Measurements from ENCODE around the gene CASS4.
A peak's percentile ranks its signal among the peaks of the same experiment; 100 is the strongest.
"Not testable (repeated sequence)": the region's sequence is repeated elsewhere in the genome, so short reads cannot be mapped to it uniquely, and the experiment has no call there.

The CASS4 gene

GRCh38 chr20:56400001-56400640 lies 11.9 kb upstream of the CASS4 start:
- H3K9ac ChIP-seq (ENCODE audit: low read depth, low read length, poor library complexity, severe bottlenecking) = peak overlapping the region; percentile 19
- peaks cover 16% of the 10 kb centered on the region for H3K4me1 ChIP-seq (ENCODE audit: insufficient read depth, low read length, poor library complexity, severe bottlenecking)
- H3K79me2 ChIP-seq (ENCODE audit: insufficient read depth, low read length) = peaks cover 63% of the 10 kb centered on the region
- H3K9me2 ChIP-seq (replicated peaks; ENCODE audit: low read depth, low read length) = no peaks in the 10 kb centered on the region
- no peak for TF ChIP-seq EZH2phosphoT487 (IDR thresholded peaks at IDR 0.05; ENCODE audit: borderline replicate concordance)
- TF ChIP-seq CTCF (conservative IDR thresholded peaks at IDR 0.05; ENCODE audit: low read length) = peak; percentile 92
- peaks cover 41% of the 10 kb centered on the region for H4K20me1 ChIP-seq (ENCODE audit: insufficient read depth, low read length, poor library complexity, severe bottlenecking)
- H2AFZ ChIP-seq (ENCODE audit: low read length) = no peak overlapping the region
- no peaks in the 10 kb centered on the region for H3K9me3 ChIP-seq (ENCODE audit: insufficient read depth, low read depth, low read length)
- peak overlapping the region; percentile 64 for H3K4me2 ChIP-seq (ENCODE audit: low read depth, low read length, poor library complexity, severe bottlenecking)
- H3K27me3 ChIP-seq (ENCODE audit: insufficient read depth, low read length, poor library complexity, severe bottlenecking) = no peaks in the 10 kb centered on the region
- H3K4me3 ChIP-seq (ENCODE audit: low read length, poor library complexity, severe bottlenecking) = peak overlapping the region; percentile 55
- peaks cover 78% of the 10 kb centered on the region for H3K36me3 ChIP-seq (ENCODE audit: insufficient read depth, low read length)
- H3F3A ChIP-seq (ENCODE audit: low read depth) = no peaks in the 10 kb centered on the region

GRCh38 chr20:56403465-56403864 lies 8.6 kb upstream of the CASS4 start:
- no peak for TF ChIP-seq EZH2phosphoT487 (IDR thresholded peaks at IDR 0.05; ENCODE audit: borderline replicate concordance)
- H3K36me3 ChIP-seq (ENCODE audit: insufficient read depth, low read length) = peaks cover 69% of the 10 kb centered on the region
- no peaks in the 10 kb centered on the region for H3K9me3 ChIP-seq (ENCODE audit: insufficient read depth, low read depth, low read length)
- H4K20me1 ChIP-seq (ENCODE audit: insufficient read depth, low read length, poor library complexity, severe bottlenecking) = peaks cover 36% of the 10 kb centered on the region
- H2AFZ ChIP-seq (ENCODE audit: low read length) = no peak overlapping the region
- no peak overlapping the region for H3K4me2 ChIP-seq (ENCODE audit: low read depth, low read length, poor library complexity, severe bottlenecking)
- H3K9me2 ChIP-seq (replicated peaks; ENCODE audit: low read depth, low read length) = no peaks in the 10 kb centered on the region
- no peak overlapping the region for H3K4me3 ChIP-seq (ENCODE audit: low read length, poor library complexity, severe bottlenecking)
- no peak overlapping the region for H3K9ac ChIP-seq (ENCODE audit: low read depth, low read length, poor library complexity, severe bottlenecking)
- no peaks in the 10 kb centered on the region for H3K27me3 ChIP-seq (ENCODE audit: insufficient read depth, low read length, poor library complexity, severe bottlenecking)
- peaks cover 11% of the 10 kb centered on the region for H3K4me1 ChIP-seq (ENCODE audit: insufficient read depth, low read length, poor library complexity, severe bottlenecking)
- peaks cover 55% of the 10 kb centered on the region for H3K79me2 ChIP-seq (ENCODE audit: insufficient read depth, low read length)
- no peaks in the 10 kb centered on the region for H3F3A ChIP-seq (ENCODE audit: low read depth)

- H3K4me3 ChIP-seq (ENCODE audit: low read length, poor library complexity, severe bottlenecking); H3F3A ChIP-seq (ENCODE audit: low read depth); H3K9me3 ChIP-seq (ENCODE audit: insufficient read depth, low read depth, low read length); H3K9ac ChIP-seq (ENCODE audit: low read depth, low read length, poor library complexity, severe bottlenecking); H3K4me1 ChIP-seq (ENCODE audit: insufficient read depth, low read length, poor library complexity, severe bottlenecking); H3K9me2 ChIP-seq (replicated peaks; ENCODE audit: low read depth, low read length); H3K27me3 ChIP-seq (ENCODE audit: insufficient read depth, low read length, poor library complexity, severe bottlenecking); H2AFZ ChIP-seq (ENCODE audit: low read length): not testable (repeated sequence)
- Histone ChIP-seq H4K20me1 (ENCODE audit: insufficient read depth, low read length, poor library complexity, severe bottlenecking) (peaks cover 23% of the 10 kb centered on the region), H3K36me3 (ENCODE audit: insufficient read depth, low read length) (peaks cover 58% of the 10 kb centered on the region), H3K4me2 (ENCODE audit: low read depth, low read length, poor library complexity, severe bottlenecking) (peak overlapping the region; percentile 13), H3K79me2 (ENCODE audit: insufficient read depth, low read length) (peaks cover 52% of the 10 kb centered on the region)
Measured at GRCh38 chr20:56405356-56405755, 6.7 kb upstream of the CASS4 start.

- H3K79me2 ChIP-seq (ENCODE audit: insufficient read depth, low read length) = peaks cover 37% of the 10 kb centered on the region
- H3K9ac ChIP-seq (ENCODE audit: low read depth, low read length, poor library complexity, severe bottlenecking) = no peak overlapping the region
- TF ChIP-seq CTCF (conservative IDR thresholded peaks at IDR 0.05; ENCODE audit: low read length) (no peak), EZH2phosphoT487 (IDR thresholded peaks at IDR 0.05; ENCODE audit: borderline replicate concordance) (no peak)
- no peaks in the 10 kb centered on the region for H3K9me3 ChIP-seq (ENCODE audit: insufficient read depth, low read depth, low read length)
- peaks cover 49% of the 10 kb centered on the region for H3K36me3 ChIP-seq (ENCODE audit: insufficient read depth, low read length)
- H3K27me3 ChIP-seq (ENCODE audit: insufficient read depth, low read length, poor library complexity, severe bottlenecking) = no peaks in the 10 kb centered on the region
- H3F3A ChIP-seq (ENCODE audit: low read depth) = no peaks in the 10 kb centered on the region
- no peak overlapping the region for H2AFZ ChIP-seq (ENCODE audit: low read length)
- H3K4me1 ChIP-seq (ENCODE audit: insufficient read depth, low read length, poor library complexity, severe bottlenecking) = peaks cover 5% of the 10 kb centered on the region
- no peak overlapping the region for H3K4me2 ChIP-seq (ENCODE audit: low read depth, low read length, poor library complexity, severe bottlenecking)
- peaks cover 12% of the 10 kb centered on the region for H4K20me1 ChIP-seq (ENCODE audit: insufficient read depth, low read length, poor library complexity, severe bottlenecking)
- no peak overlapping the region for H3K4me3 ChIP-seq (ENCODE audit: low read length, poor library complexity, severe bottlenecking)
- no peaks in the 10 kb centered on the region for H3K9me2 ChIP-seq (replicated peaks; ENCODE audit: low read depth, low read length)
Measured at GRCh38 chr20:56406910-56407309, 5.2 kb upstream of the CASS4 start.
